Measurements from ENCODE around the gene NR1I2.

DNA sequence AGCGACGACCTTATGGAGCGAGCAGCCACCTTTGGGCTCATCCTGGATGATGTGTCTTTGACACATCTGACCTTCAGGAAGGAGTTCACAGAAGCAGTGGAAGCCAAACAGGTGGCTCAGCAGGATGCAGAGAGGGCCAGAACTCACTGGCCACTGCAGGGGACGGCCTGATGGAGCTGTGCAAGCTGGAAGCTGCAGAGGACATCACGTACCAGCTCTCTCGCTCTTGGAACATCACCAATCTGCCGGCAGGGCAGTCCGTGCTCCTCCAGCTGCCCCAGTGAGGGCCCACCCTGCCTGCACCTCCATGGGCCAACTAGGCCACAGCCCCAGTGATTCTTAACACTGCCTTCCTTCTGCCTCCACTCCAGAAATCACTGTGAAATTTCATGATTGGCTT lies 10.4 kb downstream of the NR1I2 start:
- TF ChIP-seq, protein P1, sequence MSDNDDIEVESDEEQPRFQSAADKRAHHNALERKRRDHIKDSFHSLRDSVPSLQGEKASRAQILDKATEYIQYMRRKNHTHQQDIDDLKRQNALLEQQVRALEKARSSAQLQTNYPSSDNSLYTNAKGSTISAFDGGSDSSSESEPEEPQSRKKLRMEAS (IDR thresholded peaks at IDR 0.05): no peak
- TF ChIP-seq, protein P2, sequence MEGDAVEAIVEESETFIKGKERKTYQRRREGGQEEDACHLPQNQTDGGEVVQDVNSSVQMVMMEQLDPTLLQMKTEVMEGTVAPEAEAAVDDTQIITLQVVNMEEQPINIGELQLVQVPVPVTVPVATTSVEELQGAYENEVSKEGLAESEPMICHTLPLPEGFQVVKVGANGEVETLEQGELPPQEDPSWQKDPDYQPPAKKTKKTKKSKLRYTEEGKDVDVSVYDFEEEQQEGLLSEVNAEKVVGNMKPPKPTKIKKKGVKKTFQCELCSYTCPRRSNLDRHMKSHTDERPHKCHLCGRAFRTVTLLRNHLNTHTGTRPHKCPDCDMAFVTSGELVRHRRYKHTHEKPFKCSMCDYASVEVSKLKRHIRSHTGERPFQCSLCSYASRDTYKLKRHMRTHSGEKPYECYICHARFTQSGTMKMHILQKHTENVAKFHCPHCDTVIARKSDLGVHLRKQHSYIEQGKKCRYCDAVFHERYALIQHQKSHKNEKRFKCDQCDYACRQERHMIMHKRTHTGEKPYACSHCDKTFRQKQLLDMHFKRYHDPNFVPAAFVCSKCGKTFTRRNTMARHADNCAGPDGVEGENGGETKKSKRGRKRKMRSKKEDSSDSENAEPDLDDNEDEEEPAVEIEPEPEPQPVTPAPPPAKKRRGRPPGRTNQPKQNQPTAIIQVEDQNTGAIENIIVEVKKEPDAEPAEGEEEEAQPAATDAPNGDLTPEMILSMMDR (IDR thresholded peaks at IDR 0.05; ENCODE audit: low read depth, low read length, missing input control): no peak
- TF ChIP-seq, protein P3, sequence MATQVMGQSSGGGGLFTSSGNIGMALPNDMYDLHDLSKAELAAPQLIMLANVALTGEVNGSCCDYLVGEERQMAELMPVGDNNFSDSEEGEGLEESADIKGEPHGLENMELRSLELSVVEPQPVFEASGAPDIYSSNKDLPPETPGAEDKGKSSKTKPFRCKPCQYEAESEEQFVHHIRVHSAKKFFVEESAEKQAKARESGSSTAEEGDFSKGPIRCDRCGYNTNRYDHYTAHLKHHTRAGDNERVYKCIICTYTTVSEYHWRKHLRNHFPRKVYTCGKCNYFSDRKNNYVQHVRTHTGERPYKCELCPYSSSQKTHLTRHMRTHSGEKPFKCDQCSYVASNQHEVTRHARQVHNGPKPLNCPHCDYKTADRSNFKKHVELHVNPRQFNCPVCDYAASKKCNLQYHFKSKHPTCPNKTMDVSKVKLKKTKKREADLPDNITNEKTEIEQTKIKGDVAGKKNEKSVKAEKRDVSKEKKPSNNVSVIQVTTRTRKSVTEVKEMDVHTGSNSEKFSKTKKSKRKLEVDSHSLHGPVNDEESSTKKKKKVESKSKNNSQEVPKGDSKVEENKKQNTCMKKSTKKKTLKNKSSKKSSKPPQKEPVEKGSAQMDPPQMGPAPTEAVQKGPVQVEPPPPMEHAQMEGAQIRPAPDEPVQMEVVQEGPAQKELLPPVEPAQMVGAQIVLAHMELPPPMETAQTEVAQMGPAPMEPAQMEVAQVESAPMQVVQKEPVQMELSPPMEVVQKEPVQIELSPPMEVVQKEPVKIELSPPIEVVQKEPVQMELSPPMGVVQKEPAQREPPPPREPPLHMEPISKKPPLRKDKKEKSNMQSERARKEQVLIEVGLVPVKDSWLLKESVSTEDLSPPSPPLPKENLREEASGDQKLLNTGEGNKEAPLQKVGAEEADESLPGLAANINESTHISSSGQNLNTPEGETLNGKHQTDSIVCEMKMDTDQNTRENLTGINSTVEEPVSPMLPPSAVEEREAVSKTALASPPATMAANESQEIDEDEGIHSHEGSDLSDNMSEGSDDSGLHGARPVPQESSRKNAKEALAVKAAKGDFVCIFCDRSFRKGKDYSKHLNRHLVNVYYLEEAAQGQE (IDR thresholded peaks at IDR 0.05): no peak
- no peak for TF ChIP-seq HNF4A (conservative IDR thresholded peaks at IDR 0.05)
- TF ChIP-seq, protein P4, sequence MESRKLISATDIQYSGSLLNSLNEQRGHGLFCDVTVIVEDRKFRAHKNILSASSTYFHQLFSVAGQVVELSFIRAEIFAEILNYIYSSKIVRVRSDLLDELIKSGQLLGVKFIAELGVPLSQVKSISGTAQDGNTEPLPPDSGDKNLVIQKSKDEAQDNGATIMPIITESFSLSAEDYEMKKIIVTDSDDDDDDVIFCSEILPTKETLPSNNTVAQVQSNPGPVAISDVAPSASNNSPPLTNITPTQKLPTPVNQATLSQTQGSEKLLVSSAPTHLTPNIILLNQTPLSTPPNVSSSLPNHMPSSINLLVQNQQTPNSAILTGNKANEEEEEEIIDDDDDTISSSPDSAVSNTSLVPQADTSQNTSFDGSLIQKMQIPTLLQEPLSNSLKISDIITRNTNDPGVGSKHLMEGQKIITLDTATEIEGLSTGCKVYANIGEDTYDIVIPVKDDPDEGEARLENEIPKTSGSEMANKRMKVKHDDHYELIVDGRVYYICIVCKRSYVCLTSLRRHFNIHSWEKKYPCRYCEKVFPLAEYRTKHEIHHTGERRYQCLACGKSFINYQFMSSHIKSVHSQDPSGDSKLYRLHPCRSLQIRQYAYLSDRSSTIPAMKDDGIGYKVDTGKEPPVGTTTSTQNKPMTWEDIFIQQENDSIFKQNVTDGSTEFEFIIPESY (IDR thresholded peaks at IDR 0.05): no peak
- TF ChIP-seq, protein P5, sequence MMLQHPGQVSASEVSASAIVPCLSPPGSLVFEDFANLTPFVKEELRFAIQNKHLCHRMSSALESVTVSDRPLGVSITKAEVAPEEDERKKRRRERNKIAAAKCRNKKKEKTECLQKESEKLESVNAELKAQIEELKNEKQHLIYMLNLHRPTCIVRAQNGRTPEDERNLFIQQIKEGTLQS (IDR thresholded peaks at IDR 0.05): no peak
- TF ChIP-seq GABPA (IDR thresholded peaks at IDR 0.05 in 1 of 2, conservative IDR thresholded peaks at IDR 0.05 in 1 of 2): no peak
- no peak for TF ChIP-seq TAF1 (conservative IDR thresholded peaks at IDR 0.05)
- no peak for TF ChIP-seq FOXA1 (IDR thresholded peaks at IDR 0.05)

Data from liver (tissue), 3 donors.